SH-SY5Y (cell line): ENCODE measurements around the gene HOXB6.

Experiments used
- GATA2 ChIP-seq: IDR thresholded peaks from 2 replicates; pipeline ENCODE4 v1.6.1; 2011; ENCODE audit warnings: mild to moderate bottlenecking, low read depth, low read length
- GATA3 ChIP-seq: IDR thresholded peaks from 2 replicates; pipeline ENCODE4 v1.6.1; 2011; ENCODE audit warnings: low read depth, mild to moderate bottlenecking, low read length, moderate library complexity

- TF ChIP-seq GATA2, result no peak
- no peak for TF ChIP-seq GATA3
Measured at GRCh38 chr17:48619826-48620449, 15.2 kb upstream of the HOXB6 start.
